ENCODE results near the gene PROSER3.

Gene PROSER3

GRCh38 chr19:35806597-35806996 is 48.6 kb downstream of the PROSER3 start:
- no peak overlapping the region for H3K27ac ChIP-seq
- H3K36me3 ChIP-seq (replicated peaks) = no peaks in the 10 kb centered on the region
- no peak overlapping the region for H3K4me3 ChIP-seq (ENCODE audit: low read depth, low read length)
- no peak for DNase-seq
- in situ Hi-C loops (cut with HindIII; ENCODE audit: low pct_ligation_motif_present, low sequenced_read_pairs) = no loop called here
- no peaks in the 10 kb centered on the region for H3K27me3 ChIP-seq (replicated peaks)
- no peak for TF ChIP-seq CTCF (IDR thresholded peaks at IDR 0.05; ENCODE audit: low read depth, low read length, missing control alignments)

GRCh38 chr19:35807633-35808032 is 49.7 kb downstream of the PROSER3 start:
- TF ChIP-seq CTCF (IDR thresholded peaks at IDR 0.05; ENCODE audit: low read depth, low read length, missing control alignments) = no peak
- Histone ChIP-seq H3K27ac (no peak overlapping the region), H3K27me3 (replicated peaks) (no peaks in the 10 kb centered on the region), H3K4me3 (ENCODE audit: low read depth, low read length) (no peak overlapping the region), H3K36me3 (replicated peaks) (no peaks in the 10 kb centered on the region)
- in situ Hi-C loops (cut with HindIII; ENCODE audit: low pct_ligation_motif_present, low sequenced_read_pairs) = no loop called here
- DNase-seq = no peak

- no peaks in the 10 kb centered on the region for H3K36me3 ChIP-seq (replicated peaks)
- in situ Hi-C loops (cut with HindIII; ENCODE audit: low pct_ligation_motif_present, low sequenced_read_pairs) = no loop called here
- no peak overlapping the region for H3K4me3 ChIP-seq (ENCODE audit: low read depth, low read length)
- H3K27ac ChIP-seq = no peak overlapping the region
- TF ChIP-seq CTCF (IDR thresholded peaks at IDR 0.05; ENCODE audit: low read depth, low read length, missing control alignments) = no peak
- no peak for DNase-seq
- H3K27me3 ChIP-seq (replicated peaks) = no peaks in the 10 kb centered on the region
Measured at GRCh38 chr19:35811317-35812219, 53.6 kb downstream of the PROSER3 start.

- no peak for TF ChIP-seq CTCF (IDR thresholded peaks at IDR 0.05; ENCODE audit: low read depth, low read length, missing control alignments)
- in situ Hi-C loops (cut with HindIII; ENCODE audit: low pct_ligation_motif_present, low sequenced_read_pairs) = no loop called here
Measured at GRCh38 chr19:35812220-35813042, 54.5 kb downstream of the PROSER3 start, which contains the start of gene PRODH2. Gene PRODH2 (minus strand): TSS chr19:35812845. CDS start chr19:35812805, 40 bp downstream.

GRCh38 chr19:35813043-35813890 is 55.3 kb downstream of the PROSER3 start:
- H3K27ac ChIP-seq = no peak overlapping the region
- no peak overlapping the region for H3K4me3 ChIP-seq (ENCODE audit: low read depth, low read length)
- no peaks in the 10 kb centered on the region for H3K27me3 ChIP-seq (replicated peaks)
- no peaks in the 10 kb centered on the region for H3K36me3 ChIP-seq (replicated peaks)
- no peak for TF ChIP-seq CTCF (IDR thresholded peaks at IDR 0.05; ENCODE audit: low read depth, low read length, missing control alignments)
- in situ Hi-C loops (cut with HindIII; ENCODE audit: low pct_ligation_motif_present, low sequenced_read_pairs) = no loop called here
- DNase-seq = no peak

More at GRCh38 chr19:35812220-35813042, 54.5 kb downstream of the PROSER3 start, which contains the start of gene PRODH2:
- Histone ChIP-seq H3K4me3 (ENCODE audit: low read depth, low read length) (no peak within 1 kb of the TSS), H3K27me3 (replicated peaks) (no peaks in the 10 kb centered on the region), H3K27ac (no peak within 1 kb of the TSS), H3K36me3 (replicated peaks) (no peaks in the 10 kb centered on the region)
- no peak for DNase-seq

Data from brain microvascular endothelial cell (primary cell).